D341Med (cell line): Measurements from ENCODE around the gene FBXO39.
"Not testable (repeated sequence)": the region's sequence is repeated elsewhere in the genome, so short reads cannot be mapped to it uniquely, and the experiment has no call there.

Experiments
- DNase-seq: peaks from one replicate; pipeline ENCODE4 v3.0.0; 2012; ENCODE audit warnings: low spot score

The FBXO39 gene

DNA sequence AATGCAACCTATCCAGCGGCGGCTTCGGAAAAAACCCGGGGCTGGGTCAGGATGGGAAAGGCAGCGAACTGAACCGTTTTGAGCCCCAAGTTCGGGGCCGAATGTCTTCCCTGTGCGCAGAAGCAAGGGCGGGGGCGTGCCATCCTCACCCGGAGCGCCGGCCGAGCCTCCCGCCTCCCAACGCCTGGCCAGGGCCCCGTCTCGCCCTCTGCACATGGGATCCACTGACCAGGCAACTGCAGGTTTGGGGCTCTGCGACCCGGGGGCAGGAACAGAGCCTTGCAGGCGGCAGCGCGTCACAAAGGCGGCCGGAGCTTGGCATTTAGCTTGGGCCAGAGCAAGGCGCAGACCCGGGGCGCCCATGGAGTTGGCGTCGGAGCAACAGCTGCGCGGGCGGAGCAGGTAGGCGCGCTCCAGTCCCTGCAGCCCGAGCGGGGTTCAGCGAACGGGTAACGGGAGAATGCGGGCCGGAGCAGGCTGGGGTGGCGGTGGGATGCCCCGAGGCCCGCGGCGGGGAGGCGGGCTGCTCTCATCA, at the start of gene FBXO39:
FBXO39 (plus strand) TSS at position 345 of the 535 bp plus-strand sequence. CDS start 3,654 bp downstream, outside the sequence.
- no peak for DNase-seq

DNA sequence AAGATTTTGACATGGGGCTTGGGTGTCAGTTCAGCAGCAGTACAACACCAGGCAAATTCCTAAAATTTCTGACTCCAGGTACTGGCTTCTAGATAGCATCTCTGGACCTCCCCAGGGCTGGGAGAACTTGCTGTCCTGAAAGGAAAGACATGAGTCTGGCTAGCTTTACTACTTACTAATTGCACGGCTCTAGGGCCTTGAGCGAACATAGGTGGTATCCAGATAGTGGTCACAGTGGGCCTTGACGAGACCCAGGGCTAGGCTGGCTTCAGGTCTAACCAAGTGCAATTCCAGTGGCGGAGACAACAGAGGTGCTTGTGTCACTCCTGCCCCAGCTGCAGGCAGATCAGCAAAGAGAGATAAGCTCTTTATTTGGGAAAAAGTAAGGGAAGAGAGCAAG, 46.5 kb upstream of the FBXO39 start:
- no peak for DNase-seq

DNA sequence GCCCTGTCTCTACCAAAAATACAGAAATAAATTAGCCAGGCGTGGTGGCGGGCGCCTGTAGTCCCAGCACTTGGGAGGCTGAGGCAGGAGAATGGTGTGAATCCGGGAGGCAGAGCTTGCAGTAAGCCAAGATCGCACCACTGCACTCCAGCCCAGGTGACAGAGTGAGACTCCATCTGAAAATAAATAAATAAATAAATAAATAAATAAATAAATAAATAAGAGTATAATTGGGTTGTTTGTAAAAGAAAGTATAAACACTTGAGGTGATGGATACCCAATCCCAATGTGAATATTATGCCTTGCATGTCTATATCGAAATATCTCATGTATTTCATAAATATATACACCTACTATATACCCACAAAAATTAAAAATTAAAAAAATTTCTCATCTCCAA, 29.4 kb upstream of the FBXO39 start:
- DNase-seq = not testable (repeated sequence)

DNA sequence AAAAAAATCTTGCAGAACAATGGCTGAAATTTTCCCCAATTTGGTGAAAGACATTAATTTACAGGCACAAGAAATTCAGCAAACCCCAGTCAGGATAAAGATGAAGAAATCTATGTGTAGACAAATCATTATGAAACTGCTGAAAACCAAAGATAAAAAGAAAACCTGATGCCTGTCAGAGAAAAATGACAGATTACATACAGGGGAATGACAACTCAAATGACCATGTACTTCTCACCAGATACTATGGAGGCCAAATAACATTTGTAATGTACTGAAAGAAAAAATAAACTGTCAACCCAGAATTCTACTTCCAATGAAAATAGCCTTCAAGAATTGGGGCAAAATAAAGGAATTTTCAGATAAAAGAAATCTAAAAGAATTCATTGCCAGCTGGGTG, 27.4 kb upstream of the FBXO39 start:
- no peak for DNase-seq

DNA sequence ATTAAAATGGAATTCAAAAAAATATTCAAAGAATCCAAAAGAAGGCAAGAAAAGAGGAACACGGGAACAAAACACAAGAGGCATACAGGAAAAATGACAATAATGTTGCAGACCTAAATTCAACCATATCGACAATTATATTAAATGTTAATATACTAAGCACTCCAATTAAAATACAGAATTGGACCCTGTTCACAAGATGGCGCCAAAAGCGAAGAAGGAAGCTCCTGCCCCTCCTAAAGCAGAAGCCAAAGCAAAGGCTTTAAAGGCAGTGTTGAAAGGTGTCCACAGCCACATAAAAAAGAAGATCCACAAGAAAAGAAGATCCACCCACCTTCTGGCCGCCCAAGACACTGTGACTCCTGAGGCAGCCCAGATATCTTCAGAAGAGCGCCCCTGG, 26.5 kb upstream of the FBXO39 start:
- DNase-seq = no peak

DNA sequence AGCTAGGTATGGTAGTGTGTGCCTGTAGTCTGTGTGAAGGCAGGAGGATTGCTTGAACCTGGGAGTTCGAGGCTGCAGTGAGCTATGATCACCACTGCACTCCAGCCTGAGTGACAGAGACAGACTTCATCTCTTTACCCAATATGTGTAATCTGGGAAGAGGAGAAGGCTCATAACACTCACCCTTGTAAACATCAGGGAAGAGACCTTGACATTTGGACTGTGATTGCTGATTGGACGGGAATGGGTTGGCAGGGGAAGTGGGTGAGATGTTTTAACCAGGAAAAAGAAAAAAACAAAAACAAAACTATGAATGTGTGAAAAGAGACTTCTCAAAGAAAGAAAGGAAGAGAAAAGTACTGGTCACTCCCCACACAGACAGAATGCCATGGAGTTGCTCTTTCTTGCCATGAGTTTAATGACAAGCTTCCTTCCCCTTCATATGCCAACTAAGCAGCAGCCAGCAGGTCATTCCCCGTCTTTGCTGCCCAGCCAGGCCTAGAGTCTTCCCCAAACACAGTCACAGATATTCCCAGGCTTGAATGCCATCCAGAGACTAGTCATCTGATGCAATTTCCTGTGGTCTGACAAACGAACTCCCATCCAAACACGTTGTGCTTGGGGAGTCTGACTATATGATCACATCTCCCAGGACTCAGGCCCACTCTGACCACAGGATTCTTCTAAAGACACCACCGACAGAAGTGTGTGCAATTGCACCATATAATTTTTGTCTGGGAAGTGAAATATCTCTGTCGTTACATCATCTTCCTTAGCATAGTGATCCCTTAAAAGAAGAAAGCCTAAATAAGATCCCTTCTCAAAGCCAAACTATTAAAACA, 23.7 kb upstream of the FBXO39 start:
- no peak for DNase-seq

DNA sequence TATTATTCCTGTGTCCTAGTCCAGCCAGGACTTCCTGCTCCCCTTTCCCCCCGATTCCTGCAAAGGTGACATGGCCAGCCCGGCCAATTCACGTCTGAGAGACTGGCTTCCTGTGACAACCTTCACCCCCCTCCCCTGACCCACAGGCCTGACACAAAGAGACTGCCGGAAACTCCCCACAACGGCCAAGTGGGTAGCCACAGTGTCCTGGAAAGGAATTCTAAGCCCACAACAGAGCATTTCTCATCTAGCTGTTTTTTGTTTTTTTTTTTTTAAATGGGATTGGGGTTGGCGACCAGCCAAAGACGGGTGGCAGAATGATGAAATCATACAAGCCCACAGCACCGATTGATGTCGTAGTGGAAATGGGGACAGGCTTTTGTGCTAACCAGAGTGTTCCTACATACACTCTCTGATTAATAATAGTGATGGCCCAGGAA, 23.0 kb upstream of the FBXO39 start:
- no peak for DNase-seq

DNA sequence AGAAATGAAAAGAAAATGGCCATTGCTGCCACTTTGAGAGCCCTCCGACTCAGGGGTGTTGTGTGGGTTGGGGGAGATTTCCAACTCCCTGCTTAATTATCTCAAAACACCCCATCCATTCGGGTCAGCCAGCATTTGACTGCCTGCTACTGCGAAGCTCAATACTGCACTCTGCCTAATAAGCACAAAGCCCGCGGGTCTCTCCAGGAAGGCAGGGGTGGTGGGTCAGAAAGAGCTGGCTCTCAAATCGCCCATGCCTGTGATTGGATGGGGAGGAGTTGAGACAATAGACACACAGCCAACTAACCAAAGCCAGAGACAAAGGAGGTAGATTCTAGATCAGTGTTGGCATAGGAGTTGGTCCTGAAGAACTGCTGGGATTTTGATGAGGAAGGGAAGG, 22.5 kb upstream of the FBXO39 start:
- DNase-seq = no peak

DNA sequence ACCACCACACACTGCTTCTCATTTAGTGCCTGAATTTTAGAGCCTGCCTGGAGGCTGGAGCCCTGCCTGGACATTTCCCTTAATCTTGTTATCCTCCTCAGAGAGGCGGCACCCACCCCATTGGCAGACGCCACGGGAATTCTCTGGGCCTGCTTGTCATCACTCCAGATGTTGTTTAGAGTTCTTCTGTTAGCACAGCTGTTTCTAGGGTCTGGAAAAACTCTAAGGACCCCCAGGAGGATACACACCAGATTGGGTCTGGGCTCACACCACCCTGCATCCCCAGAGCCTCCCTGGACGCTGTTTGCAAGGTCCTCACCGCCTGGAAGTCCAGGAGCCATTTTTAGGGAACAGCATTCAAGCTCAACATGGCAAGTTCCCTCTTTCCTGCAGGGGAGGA, 20.7 kb upstream of the FBXO39 start:
- DNase-seq = no peak

DNA sequence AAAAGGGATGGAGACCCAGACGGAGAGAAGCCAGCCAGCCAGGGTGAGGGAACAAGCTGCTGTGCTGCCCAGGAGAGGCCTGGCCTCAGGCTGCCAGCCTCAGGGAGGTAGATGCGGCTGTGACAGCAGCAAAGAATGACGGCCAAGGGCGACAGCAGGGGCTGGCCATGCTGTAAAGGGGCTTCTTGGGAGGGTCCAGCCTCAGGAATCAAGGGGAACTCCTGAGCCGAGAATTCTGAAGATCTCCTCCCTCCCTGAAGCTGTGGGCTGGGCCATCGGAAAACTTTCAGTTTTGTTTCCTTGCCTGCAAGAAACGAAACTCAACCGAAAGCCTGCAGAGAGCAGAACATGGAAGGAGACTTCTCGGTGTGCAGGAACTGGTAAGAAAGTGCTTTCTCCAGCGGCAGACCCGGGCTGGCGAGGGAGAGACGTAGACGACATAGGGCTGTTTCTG, 20.3 kb upstream of the FBXO39 start, which contains the start of gene XAF1:
XAF1 (plus strand) TSS at position 316 of the 454 bp plus-strand sequence; CDS start at position 349, 33 bp downstream.
- DNase-seq = no peak

DNA sequence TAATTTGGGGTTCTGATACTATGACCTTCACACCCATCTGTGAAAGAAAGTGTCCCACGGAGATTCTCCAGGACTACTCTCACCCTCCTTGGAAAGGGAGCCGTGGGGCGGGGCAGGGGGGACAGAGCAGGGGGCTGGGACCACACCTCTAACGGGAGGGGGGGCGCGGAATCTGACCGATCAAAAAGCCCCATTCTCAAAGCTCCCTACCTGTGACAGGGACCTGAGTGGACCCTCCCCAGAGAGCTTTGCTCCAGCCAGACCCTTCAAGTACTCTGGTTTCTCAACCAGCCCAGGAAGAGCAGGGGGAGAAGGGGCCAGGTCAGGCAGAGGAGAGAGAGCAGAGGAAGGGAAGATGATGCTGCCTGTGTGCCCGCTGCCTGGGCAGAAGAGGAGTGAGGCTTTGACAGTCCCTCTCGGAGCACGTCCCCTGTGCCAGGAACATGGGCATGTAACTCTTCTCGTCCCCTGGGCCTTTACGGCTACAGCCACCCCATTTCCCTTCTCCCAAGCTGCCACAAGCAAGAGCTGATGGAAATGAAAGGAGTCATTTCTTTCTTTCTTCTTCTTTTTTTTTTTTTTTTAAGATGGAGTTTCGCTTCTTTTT, 19.5 kb upstream of the FBXO39 start:
- no peak for DNase-seq

DNA sequence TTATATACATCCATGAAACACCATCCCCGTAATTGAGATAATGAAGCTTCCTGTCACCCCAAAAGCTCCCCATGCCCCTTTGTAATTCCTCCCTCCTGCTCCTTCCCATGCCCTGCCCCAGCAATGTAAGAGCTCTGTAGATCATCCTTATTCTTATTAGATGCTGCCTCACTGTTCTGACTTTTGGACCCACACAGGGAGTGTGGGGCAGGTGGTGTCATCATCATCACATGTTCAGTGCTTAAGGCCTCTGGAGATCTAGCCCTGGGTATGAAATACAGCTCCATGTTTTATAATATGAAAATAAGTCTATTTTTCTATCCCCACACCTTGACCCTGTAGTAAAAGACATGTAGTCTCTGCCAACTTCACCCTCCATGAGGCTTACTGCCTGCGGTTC, 18.3 kb upstream of the FBXO39 start:
- DNase-seq = no peak

DNA sequence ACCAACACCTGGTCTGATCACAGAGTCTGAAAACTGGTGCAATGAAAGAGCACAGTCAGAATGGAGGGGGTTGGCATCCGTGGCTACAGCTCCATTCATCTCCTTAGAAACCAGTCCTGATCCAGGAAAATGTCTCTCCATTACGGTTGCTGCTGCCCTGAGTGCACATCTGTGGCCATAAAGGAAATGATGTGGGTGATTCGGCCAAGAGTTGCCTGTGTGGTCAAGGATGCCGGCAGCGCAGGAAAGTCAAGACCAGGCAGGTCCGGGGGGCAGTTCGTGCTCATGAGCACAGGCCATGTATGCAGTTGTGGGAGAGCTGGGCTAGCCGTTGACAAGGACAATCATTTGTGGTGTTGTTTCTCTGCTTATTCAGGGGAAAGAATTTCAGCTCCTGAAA, 14.2 kb upstream of the FBXO39 start:
- no peak for DNase-seq

DNA sequence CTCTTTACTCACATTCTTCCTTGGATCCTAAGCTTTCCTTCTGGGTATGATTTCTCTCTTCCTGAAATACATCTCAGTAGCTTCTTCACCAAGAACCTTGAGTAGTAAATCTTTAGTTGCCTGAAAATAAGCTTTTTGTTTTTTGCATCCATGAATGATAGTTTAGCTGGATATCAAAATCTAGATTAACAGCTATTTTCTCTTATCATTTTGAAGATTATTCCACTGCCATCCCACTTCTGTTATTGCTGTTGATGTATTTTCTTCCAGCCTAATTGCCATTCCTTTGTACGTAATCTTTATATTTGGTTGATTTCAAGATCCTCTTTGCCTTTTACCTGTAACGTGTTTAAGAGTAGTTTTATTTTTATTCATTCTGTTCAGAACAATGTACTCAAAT, 7.6 kb upstream of the FBXO39 start:
- DNase-seq = no peak

DNA sequence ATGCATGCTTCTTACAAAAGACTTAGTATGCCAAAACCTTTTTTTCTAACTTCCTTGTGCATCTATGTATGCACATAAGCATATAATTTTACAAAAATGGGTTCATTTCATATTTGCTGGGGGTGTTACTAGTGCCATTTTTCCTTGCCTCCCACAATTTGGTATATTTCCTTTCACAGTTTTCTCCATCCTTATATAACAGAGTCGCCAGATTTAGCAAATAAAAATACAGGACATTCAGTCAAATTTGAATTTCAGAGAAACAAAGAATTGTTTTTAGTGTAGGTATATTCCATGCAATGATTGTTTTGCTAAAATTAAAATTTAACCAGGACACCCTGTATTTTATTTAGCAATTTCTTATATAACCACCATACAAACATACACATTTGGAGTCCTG, 4.0 kb upstream of the FBXO39 start:
- DNase-seq = no peak

DNA sequence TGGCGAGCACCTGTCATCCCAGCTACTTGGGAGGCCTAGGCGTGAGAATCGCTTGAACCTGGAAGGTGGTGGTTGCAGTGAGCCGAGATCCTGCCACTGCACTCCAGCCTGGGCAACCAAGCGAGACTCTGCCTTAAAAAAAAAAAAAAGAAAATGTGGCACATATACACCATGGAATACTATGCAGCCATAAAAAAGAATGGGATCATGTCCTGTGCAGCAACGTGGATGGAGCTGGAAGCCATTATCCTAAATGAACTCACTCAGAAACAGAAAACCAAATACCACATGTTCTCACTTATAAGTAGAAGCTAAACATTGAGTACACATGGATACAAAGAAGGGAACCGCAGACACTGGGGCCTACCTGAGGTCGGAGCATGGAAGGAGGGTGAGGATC, 1.1 kb upstream of the FBXO39 start:
- DNase-seq = not testable (repeated sequence)

DNA sequence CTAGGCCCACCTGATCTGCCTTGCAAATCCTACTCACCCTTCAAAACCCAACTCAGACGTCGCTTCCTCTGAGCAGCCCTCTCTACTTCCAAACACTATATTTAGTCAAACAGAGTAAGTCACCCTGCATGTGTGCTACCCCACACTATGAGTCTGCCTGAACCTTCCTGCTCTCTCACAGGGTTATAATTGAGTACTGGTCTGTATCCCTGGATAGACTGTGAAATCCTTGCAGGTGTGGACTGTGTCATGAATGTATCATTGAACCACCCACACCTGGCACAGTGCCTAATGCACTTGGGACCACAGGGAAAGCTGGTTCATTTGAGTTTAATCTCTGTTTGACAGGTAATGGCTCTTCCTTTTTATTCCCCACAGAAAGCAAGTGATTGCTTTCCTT, 3.4 kb downstream of the FBXO39 start:
- DNase-seq = no peak

DNA sequence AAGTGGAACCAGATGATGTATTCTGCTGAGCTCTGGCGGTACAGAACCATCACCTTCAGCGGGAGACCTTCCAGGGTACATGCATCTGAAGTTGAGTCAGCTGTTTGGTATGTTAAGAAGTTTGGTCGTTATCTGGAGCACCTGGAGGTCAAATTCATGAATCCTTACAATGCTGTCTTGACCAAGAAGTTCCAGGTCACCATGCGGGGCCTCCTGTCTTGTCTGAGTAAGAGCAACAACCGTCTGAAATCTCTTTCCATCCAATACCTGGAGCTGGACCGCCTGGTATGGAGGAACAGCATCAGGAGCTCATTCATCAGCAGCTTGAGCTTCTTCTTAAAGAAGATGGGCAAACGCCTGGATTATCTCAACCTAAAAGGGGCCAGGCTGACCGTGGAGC, 4.0 kb downstream of the FBXO39 start:
- no peak for DNase-seq

DNA sequence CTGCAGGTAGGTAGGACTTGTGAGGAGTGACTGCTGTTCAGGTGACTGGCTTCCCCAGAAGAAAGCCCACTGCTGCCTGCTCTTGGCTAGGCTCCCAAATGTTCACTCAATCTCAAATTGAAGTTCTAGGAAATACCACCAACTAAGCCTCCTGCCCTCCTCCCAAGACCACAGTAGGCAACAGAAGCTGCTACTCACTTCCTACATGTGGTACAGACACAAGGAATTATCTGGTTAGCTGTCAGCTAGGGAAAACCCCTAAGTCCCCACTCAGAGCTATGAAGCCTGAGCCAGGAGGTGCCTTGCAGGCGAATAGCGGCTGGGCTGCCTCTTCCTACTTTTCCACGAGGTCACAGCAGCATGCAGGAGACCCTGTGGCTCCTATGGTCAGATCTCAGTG, 4.9 kb downstream of the FBXO39 start:
- no peak for DNase-seq

DNA sequence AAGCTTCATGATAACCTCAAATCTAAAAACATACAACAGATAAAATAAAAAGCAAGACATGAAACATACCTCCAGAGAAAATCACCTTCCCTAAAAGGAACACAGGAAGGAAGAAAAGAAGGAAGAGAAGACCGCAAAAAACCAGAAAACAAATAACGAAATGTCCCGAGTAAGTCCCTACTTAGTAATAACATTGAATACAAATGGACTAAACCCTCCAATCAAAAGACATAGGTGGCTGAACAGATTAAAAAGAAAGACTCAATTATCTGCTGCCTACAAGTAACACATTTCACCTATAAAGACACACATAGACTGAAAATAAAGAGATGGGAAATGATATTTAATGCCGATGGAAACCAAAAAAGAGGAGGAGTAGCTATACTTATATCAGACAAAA, 6.2 kb downstream of the FBXO39 start:
- no peak for DNase-seq

DNA sequence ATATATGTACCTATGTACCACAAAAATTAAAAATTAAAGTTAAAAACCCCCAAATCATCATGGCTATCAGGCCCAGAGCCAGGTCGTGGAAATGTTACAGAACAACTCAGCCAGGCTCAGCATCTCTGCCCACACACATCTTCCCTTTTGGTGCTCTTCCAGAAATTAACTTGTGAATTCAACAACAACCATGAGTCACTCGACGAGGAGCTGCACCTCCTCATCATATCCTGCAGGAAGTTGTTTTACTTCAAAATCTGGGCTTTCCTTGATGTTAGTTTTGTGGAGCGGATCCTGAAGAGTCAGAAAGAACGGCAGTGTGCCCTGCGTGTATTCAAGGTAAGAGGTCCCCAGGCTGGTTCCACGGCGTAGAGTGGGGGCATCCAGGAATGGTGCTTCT, 10.6 kb downstream of the FBXO39 start:
- DNase-seq = no peak

DNA sequence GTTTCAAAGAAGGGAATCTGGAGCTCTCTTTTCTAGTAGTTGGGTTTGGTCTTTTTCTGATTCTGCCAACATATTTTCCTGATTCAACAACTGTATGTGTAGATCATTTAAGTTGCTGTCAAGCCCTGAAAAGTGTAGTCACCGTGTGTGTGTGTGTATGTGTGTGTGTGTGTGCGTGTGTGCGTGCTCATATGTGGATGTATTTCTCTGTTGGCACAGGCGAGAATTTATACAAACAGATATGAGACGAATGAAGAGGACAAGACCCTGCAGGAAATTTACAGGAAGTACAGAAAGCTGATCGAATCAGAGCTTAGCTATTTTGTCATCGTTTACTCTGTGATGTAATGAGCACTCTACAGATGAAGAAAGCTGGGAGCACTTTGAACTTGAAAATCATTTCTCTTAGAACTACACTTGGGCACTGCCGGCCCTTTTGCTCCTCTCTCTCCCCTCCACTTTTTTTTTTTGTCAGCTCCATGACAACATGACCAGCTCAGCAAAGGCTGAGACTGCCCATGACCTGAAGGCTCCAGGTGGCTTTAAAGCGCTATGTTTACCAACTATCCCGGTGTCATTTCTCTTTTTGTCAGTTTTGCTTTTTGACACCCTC, 11.2 kb downstream of the FBXO39 start:
- no peak for DNase-seq

DNA sequence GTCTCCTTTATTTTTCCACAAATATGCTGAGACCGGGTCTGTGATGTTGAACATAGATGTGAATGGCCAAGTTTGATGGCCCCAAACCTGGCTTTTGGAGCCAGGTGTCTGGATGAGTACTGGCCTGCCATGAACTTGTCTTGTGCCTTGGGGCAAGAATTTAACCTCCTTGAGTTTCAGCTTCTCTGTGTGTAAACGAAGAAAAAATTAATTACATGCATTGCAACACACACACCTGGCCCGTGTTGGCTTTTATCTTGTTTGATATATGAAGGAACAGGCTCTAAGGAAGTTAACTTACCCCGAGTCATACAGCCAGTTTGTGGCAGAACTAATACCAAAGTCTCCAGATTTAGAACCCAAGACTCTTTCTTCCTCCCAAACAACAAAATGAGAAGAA, 13.1 kb downstream of the FBXO39 start:
- no peak for DNase-seq
